GM19023 (cell line): Measurements from ENCODE around the gene PRDM1.

Source experiments
- ATAC-seq: cut with Tn5 transposase; IDR thresholded peaks from one replicate; pipeline ENCODE4 v1.9.1; 2021; ENCODE audit warnings: mild to moderate bottlenecking, moderate library complexity; ENCODE audit not compliant: unreplicated experiment

PRDM1 gene

GRCh38 chr6:106069478-106069877 lies 16.7 kb upstream of the PRDM1 start:
- ATAC-seq: no peak

- ATAC-seq: no peak
Measured at GRCh38 chr6:106070636-106071035, 15.5 kb upstream of the PRDM1 start.

- no peak for ATAC-seq
Measured at GRCh38 chr6:106072501-106073090, 13.5 kb upstream of the PRDM1 start.

- no peak for ATAC-seq
Measured at GRCh38 chr6:106074146-106074545, 12.0 kb upstream of the PRDM1 start.

GRCh38 chr6:106076139-106076538 lies 10.0 kb upstream of the PRDM1 start:
- no peak for ATAC-seq

GRCh38 chr6:106077170-106077569 lies 9.0 kb upstream of the PRDM1 start:
- ATAC-seq: no peak

- no peak for ATAC-seq
Measured at GRCh38 chr6:106077881-106078280, 8.3 kb upstream of the PRDM1 start.

- ATAC-seq: no peak
Measured at GRCh38 chr6:106079961-106080762, 6.0 kb upstream of the PRDM1 start.

- ATAC-seq: no peak
Measured at GRCh38 chr6:106080763-106081095, 5.4 kb upstream of the PRDM1 start.

- ATAC-seq: no peak
Measured at GRCh38 chr6:106081715-106082114, 4.4 kb upstream of the PRDM1 start.

- no peak for ATAC-seq
Measured at GRCh38 chr6:106082735-106083398, 3.3 kb upstream of the PRDM1 start.

GRCh38 chr6:106083618-106084017 lies 2.5 kb upstream of the PRDM1 start:
- no peak for ATAC-seq

GRCh38 chr6:106084106-106084988 lies 1.8 kb upstream of the PRDM1 start:
- ATAC-seq: peak; percentile 71

GRCh38 chr6:106084989-106085691 lies 996 bp upstream of the PRDM1 start:
- no peak for ATAC-seq

- ATAC-seq: no peak
Measured at GRCh38 chr6:106085692-106085983, 498 bp upstream of the PRDM1 start.

- ATAC-seq: no peak
Measured at GRCh38 chr6:106086814-106087175, 659 bp downstream of the PRDM1 start.

- ATAC-seq: no peak
Measured at GRCh38 chr6:106087548-106088325, 1.6 kb downstream of the PRDM1 start.

- ATAC-seq: no peak
Measured at GRCh38 chr6:106090001-106090400, 3.9 kb downstream of the PRDM1 start.

GRCh38 chr6:106092279-106092678 lies 6.1 kb downstream of the PRDM1 start:
- ATAC-seq: no peak
